ENCODE results near the gene GPC5. TPM values are rescaled to one million over a fixed set of nuclear protein-coding genes. Genes with fewer than 3 reads are reported as not detected.
"Not testable (repeated sequence)": the region's sequence is repeated elsewhere in the genome, so short reads cannot be mapped to it uniquely, and the experiment has no call there.

Gene GPC5
- total RNA-seq, 1 experiment from 2014 or later, result 0.21 TPM

GRCh38 chr13:91893040-91893439, 494.6 kb downstream of the GPC5 start:
- H3K27ac ChIP-seq (ENCODE audit: low read depth, low read length, poor library complexity, severe bottlenecking), result no peak overlapping the region
- no TSS peak for BruUV-seq (replicated peaks)
- H3K4me3 ChIP-seq (ENCODE audit: low read depth, low read length, poor library complexity, severe bottlenecking), result no peak overlapping the region
- H3K27me3 ChIP-seq (replicated peaks; ENCODE audit: insufficient read depth, low read depth, low read length, poor library complexity), result no peaks in the 10 kb centered on the region
- CTCF ChIA-PET, result no interaction called here
- no peaks in the 10 kb centered on the region for H3K36me3 ChIP-seq (ENCODE audit: insufficient read depth, low read length, poor library complexity, severe bottlenecking)
- H3K9me3 ChIP-seq (ENCODE audit: low read depth, low read length, poor library complexity, severe bottlenecking), result no peaks in the 10 kb centered on the region
- POLR2A ChIA-PET (ENCODE audit: low non-redundant PET), result no interaction called here
- DNase-seq (ENCODE audit: low spot score), result no peak
- H3K4me1 ChIP-seq (ENCODE audit: insufficient read depth, low read length, poor library complexity, severe bottlenecking), result no peaks in the 10 kb centered on the region
- intact Hi-C loops (cut with micrococcal nuclease; ENCODE audit: unreplicated experiment), result no loop called here
- no peak for TF ChIP-seq EZH2 (IDR thresholded peaks at IDR 0.05; ENCODE audit: borderline replicate concordance, low read depth, low read length, poor library complexity, severe bottlenecking)
- TF ChIP-seq, protein P1, sequence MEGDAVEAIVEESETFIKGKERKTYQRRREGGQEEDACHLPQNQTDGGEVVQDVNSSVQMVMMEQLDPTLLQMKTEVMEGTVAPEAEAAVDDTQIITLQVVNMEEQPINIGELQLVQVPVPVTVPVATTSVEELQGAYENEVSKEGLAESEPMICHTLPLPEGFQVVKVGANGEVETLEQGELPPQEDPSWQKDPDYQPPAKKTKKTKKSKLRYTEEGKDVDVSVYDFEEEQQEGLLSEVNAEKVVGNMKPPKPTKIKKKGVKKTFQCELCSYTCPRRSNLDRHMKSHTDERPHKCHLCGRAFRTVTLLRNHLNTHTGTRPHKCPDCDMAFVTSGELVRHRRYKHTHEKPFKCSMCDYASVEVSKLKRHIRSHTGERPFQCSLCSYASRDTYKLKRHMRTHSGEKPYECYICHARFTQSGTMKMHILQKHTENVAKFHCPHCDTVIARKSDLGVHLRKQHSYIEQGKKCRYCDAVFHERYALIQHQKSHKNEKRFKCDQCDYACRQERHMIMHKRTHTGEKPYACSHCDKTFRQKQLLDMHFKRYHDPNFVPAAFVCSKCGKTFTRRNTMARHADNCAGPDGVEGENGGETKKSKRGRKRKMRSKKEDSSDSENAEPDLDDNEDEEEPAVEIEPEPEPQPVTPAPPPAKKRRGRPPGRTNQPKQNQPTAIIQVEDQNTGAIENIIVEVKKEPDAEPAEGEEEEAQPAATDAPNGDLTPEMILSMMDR (conservative IDR thresholded peaks at IDR 0.05; ENCODE audit: low read depth, low read length), result no peak

- POLR2A ChIA-PET (ENCODE audit: low non-redundant PET), result no interaction called here
- BruUV-seq (replicated peaks), result no TSS peak
- TF ChIP-seq, protein P1 (conservative IDR thresholded peaks at IDR 0.05; ENCODE audit: low read depth, low read length), result no peak
- no peak for TF ChIP-seq EZH2 (IDR thresholded peaks at IDR 0.05; ENCODE audit: borderline replicate concordance, low read depth, low read length, poor library complexity, severe bottlenecking)
- no peak overlapping the region for H3K27ac ChIP-seq (ENCODE audit: low read depth, low read length, poor library complexity, severe bottlenecking)
- H3K4me1 ChIP-seq (ENCODE audit: insufficient read depth, low read length, poor library complexity, severe bottlenecking), result no peaks in the 10 kb centered on the region
- CTCF ChIA-PET, result no interaction called here
- no peaks in the 10 kb centered on the region for H3K9me3 ChIP-seq (ENCODE audit: low read depth, low read length, poor library complexity, severe bottlenecking)
- peak; percentile 7 for DNase-seq (ENCODE audit: low spot score)
- no peaks in the 10 kb centered on the region for H3K27me3 ChIP-seq (replicated peaks; ENCODE audit: insufficient read depth, low read depth, low read length, poor library complexity)
- intact Hi-C loops (cut with micrococcal nuclease; ENCODE audit: unreplicated experiment), result no loop called here
- no peaks in the 10 kb centered on the region for H3K36me3 ChIP-seq (ENCODE audit: insufficient read depth, low read length, poor library complexity, severe bottlenecking)
- no peak overlapping the region for H3K4me3 ChIP-seq (ENCODE audit: low read depth, low read length, poor library complexity, severe bottlenecking)
These were observed 495.9 kb downstream of the GPC5 start for GRCh38 chr13:91894316-91894715.

DNA sequence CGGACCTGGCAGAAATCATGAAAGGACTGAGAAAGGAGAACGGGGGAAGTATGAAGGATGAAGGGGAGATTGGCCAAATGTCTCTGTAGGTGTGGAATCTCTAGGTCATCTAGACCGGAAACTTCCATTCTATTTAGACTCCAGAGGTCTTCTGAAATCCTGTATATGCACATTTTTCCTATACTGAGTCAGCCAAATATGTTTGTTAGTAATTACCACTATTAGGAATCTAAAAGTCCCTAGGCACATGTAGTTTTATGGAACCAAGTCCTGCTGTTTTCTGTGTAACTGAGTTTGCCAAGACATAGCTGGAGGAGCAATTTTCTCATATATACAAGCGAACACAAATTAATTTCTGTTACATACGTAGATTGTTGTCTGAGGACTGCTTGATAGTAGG, 498.1 kb downstream of the GPC5 start:
- H3K27ac ChIP-seq (ENCODE audit: low read depth, low read length, poor library complexity, severe bottlenecking), result no peak overlapping the region
- no peaks in the 10 kb centered on the region for H3K36me3 ChIP-seq (ENCODE audit: insufficient read depth, low read length, poor library complexity, severe bottlenecking)
- no peak overlapping the region for H3K4me3 ChIP-seq (ENCODE audit: low read depth, low read length, poor library complexity, severe bottlenecking)
- POLR2A ChIA-PET (ENCODE audit: low non-redundant PET), result no interaction called here
- no peaks in the 10 kb centered on the region for H3K4me1 ChIP-seq (ENCODE audit: insufficient read depth, low read length, poor library complexity, severe bottlenecking)
- CTCF ChIA-PET, result no interaction called here
- no peak for DNase-seq (ENCODE audit: low spot score)
- intact Hi-C loops (cut with micrococcal nuclease; ENCODE audit: unreplicated experiment), result no loop called here
- no TSS peak for BruUV-seq (replicated peaks)
- no peaks in the 10 kb centered on the region for H3K9me3 ChIP-seq (ENCODE audit: low read depth, low read length, poor library complexity, severe bottlenecking)
- no peak for TF ChIP-seq EZH2 (IDR thresholded peaks at IDR 0.05; ENCODE audit: borderline replicate concordance, low read depth, low read length, poor library complexity, severe bottlenecking)
- TF ChIP-seq, protein P1 (conservative IDR thresholded peaks at IDR 0.05; ENCODE audit: low read depth, low read length), result no peak
- H3K27me3 ChIP-seq (replicated peaks; ENCODE audit: insufficient read depth, low read depth, low read length, poor library complexity), result no peaks in the 10 kb centered on the region

DNA sequence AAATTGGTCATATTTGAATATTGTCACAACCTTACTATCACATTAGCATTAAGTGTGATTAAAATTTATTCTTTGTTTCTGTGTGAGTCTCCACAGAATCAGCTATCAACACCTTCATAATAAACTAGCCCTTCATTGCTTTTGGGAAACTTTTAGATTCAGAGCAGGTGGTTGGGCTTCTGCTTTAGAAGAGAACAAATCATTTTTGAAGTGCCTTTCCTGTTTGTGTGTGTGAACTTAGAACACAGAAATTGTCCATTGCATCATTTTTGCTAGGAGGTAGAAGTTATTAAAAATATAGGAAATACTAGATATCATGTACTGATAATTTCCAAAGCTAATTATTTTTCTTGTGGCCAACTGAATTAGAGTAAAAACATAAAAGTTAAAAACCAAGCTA, 500.6 kb downstream of the GPC5 start:
- CTCF ChIA-PET, result not testable (repeated sequence)

More for the DNA sequence above, 500.6 kb downstream of the GPC5 start:
- H3K27me3 ChIP-seq (replicated peaks; ENCODE audit: insufficient read depth, low read depth, low read length, poor library complexity); intact Hi-C loops (cut with micrococcal nuclease; ENCODE audit: unreplicated experiment); H3K27ac ChIP-seq (ENCODE audit: low read depth, low read length, poor library complexity, severe bottlenecking); H3K36me3 ChIP-seq (ENCODE audit: insufficient read depth, low read length, poor library complexity, severe bottlenecking); H3K4me3 ChIP-seq (ENCODE audit: low read depth, low read length, poor library complexity, severe bottlenecking); H3K4me1 ChIP-seq (ENCODE audit: insufficient read depth, low read length, poor library complexity, severe bottlenecking); H3K9me3 ChIP-seq (ENCODE audit: low read depth, low read length, poor library complexity, severe bottlenecking); POLR2A ChIA-PET (ENCODE audit: low non-redundant PET); DNase-seq (ENCODE audit: low spot score); BruUV-seq (replicated peaks): not testable (repeated sequence)

Measured in A673 (cell line).